GM12878 (cell line): ENCODE data around the gene PTPRQ. TPM values are rescaled to one million over a fixed set of nuclear protein-coding genes. Genes with fewer than 3 reads are reported as not detected.

Source experiments
- ATAC-seq: fragments of 200-7000 bp; cut with Tn5 transposase; 3 replicates; pipeline ENCODE4 v1.9.1; 2020; ENCODE audit warnings: mild to moderate bottlenecking, moderate library complexity
- BruUV-seq: library from RNA; stranded (reverse); fragments of 400-500 nt; replicated peaks from 2 replicates; lab custom pipeline; 2021; lab: Mats Ljungman, UMichigan
- CTCF ChIA-PET: fragments of 300-600 bp; sonication (Branson Sonifier 250); formaldehyde crosslinking; extraction: SDS; loops from one replicate; lab custom pipeline; 2021; ENCODE audit warnings: inconsistent platforms; lab: Yijun Ruan, JAX
- POLR2A ChIA-PET: fragments of 350-600 bp; formaldehyde crosslinking; extraction: SDS; loops from one replicate; lab custom pipeline; 2021; ENCODE audit warnings: inconsistent platforms; lab: Charles Lee
- RAD21 ChIA-PET: fragments of 300-600 bp; sonication (Branson Sonifier 250); formaldehyde crosslinking; loops from one replicate; lab custom pipeline; 2023; ENCODE audit warnings: antibody characterized with exemption; ENCODE audit not compliant: unreplicated experiment; lab: Charles Lee
- SMC1A ChIA-PET: fragments of 300-600 bp; sonication (Branson Sonifier 250); formaldehyde crosslinking; loops from one replicate; lab custom pipeline; 2023; ENCODE audit not compliant: unreplicated experiment, uncharacterized antibody; lab: Charles Lee
- DNase-seq: peaks from one replicate; pipeline ENCODE4 v3.0.0-alpha.2; 2011; ENCODE audit warnings: low read depth, low spot score
- FAIRE-seq: peaks from 3 replicates; lab custom pipeline; 2011; peaks lifted over from hg19 to GRCh38; lab: Jason Lieb, UNC
- H2AFZ ChIP-seq: 2 replicates; pipeline ENCODE4 v1.6.0; 2011; ENCODE audit warnings: low read depth, low read length, control low read depth; ENCODE audit not compliant: control insufficient read depth
- H3K27ac ChIP-seq: 2 replicates; pipeline ENCODE4 v1.5.1; 2011; ENCODE audit warnings: control low read depth; ENCODE audit not compliant: control insufficient read depth, insufficient read depth
- H3K27me3 ChIP-seq, 2 experiments: replicated peaks in 1 of 2; 2 replicates each; pipeline versions ENCODE4 v1.6.0 to v1.6.1; 2011; ENCODE audit warnings: low read length in 1 of 2; ENCODE audit not compliant: control insufficient read depth in 2 of 2, insufficient read depth in 2 of 2
- H3K36me3 ChIP-seq, 2 experiments: 2 replicates each; pipeline ENCODE4 v1.5.1; 2011; ENCODE audit warnings: low read length in 1 of 2; ENCODE audit not compliant: control insufficient read depth in 2 of 2, insufficient read depth in 2 of 2
- H3K4me1 ChIP-seq: 2 replicates; pipeline ENCODE4 v1.6.1; 2011; ENCODE audit warnings: mild to moderate bottlenecking, low read length, moderate library complexity, mixed read lengths; ENCODE audit not compliant: control insufficient read depth, insufficient read depth
- H3K4me2 ChIP-seq: 2 replicates; pipeline ENCODE4 v1.6.0; 2011; ENCODE audit warnings: control low read depth; ENCODE audit not compliant: control insufficient read depth, insufficient read depth
- H3K4me3 ChIP-seq: fragments of 200-600 bp; sonication (generic); 2 replicates; pipeline ENCODE4 v1.5.1; 2016
- H3K79me2 ChIP-seq: 2 replicates; pipeline ENCODE4 v1.6.0; 2011; ENCODE audit warnings: low read length; ENCODE audit not compliant: control insufficient read depth, insufficient read depth
- H3K9ac ChIP-seq: 2 replicates; pipeline ENCODE4 v1.8.0; 2011; ENCODE audit warnings: low read length, control low read depth, mixed read lengths; ENCODE audit not compliant: control insufficient read depth, insufficient read depth
- H3K9me3 ChIP-seq: replicated peaks from 3 replicates; pipeline ENCODE4 v1.5.1; 2011; ENCODE audit warnings: mild to moderate bottlenecking, low read length; ENCODE audit not compliant: control insufficient read depth, insufficient read depth
- H4K20me1 ChIP-seq: 2 replicates; pipeline ENCODE4 v1.6.0; 2011; ENCODE audit not compliant: control insufficient read depth, insufficient read depth
- BMI1 ChIP-seq: fragments of 450-650 bp; IDR thresholded peaks from 2 replicates; pipeline ENCODE4 v1.6.1; 2016; ENCODE audit warnings: mild to moderate bottlenecking, moderate library complexity, borderline replicate concordance
- BRCA1 ChIP-seq: IDR thresholded peaks from 2 replicates; pipeline ENCODE4 v1.6.1; 2011; ENCODE audit warnings: low read depth, low read length, improper control_type of control experiment
- RAD21 ChIP-seq: IDR thresholded peaks from 2 replicates; pipeline ENCODE4 v1.6.1; 2011; ENCODE audit warnings: mild to moderate bottlenecking, low read depth, low read length, moderate library complexity; ENCODE audit not compliant: insufficient read depth
- RBBP5 ChIP-seq: fragments of 200-600 bp; sonication (generic); conservative IDR thresholded peaks from 2 replicates; pipeline ENCODE4 v1.6.1; 2016
- SMAD1 ChIP-seq: fragments of 450-650 bp; IDR thresholded peaks from 2 replicates; pipeline ENCODE4 v1.6.1; 2018; ENCODE audit warnings: mild to moderate bottlenecking, low read depth; ENCODE audit not compliant: partially characterized antibody
- ZSCAN29 ChIP-seq: fragments of 450-650 bp; IDR thresholded peaks from 2 replicates; pipeline ENCODE4 v1.6.1; 2017; ENCODE audit warnings: mild to moderate bottlenecking, moderate library complexity
- WGBS: methylation state at CpG from one replicate; pipeline ENCODE4 v1.1.6; 2016; ENCODE audit warnings: low lambda C conversion rate; ENCODE audit not compliant: insufficient replicate concordance, insufficient coverage; ENCODE audit errors: missing lambda C conversion rate; 5-methylcytosine and 5-hydroxymethylcytosine counted together
- in situ Hi-C: fragments of 300-500 bp; cut with MboI; formaldehyde crosslinking; loops from 9 replicates; pipeline ENCODE4 v1.14.3; 2018; ENCODE audit warnings: mixed read lengths
- intact Hi-C: fragments of 100-400 bp; cut with micrococcal nuclease; formaldehyde crosslinking; loops from one replicate; pipeline ENCODE4 v1.14.2; 2022; ENCODE audit not compliant: unreplicated experiment
- polyA plus RNA-seq, 11 experiments: library from polyadenylated mRNA; depleted of rRNA in 4 of 11; unstranded in 6 of 11; stranded (reverse) in 5 of 11; fragments of >200 nt; fragmentation: Nextera tagmentation in 4 of 11; fragmentation: Illumina TruSeq in 1 of 11; extraction: Ambion mirVana in 4 of 11; extraction: Trizol in 1 of 11; gene quantifications; 1 replicate in 1 of 11; 2 replicates in 10 of 11; pipeline versions ENCODE4 v1.2.1 to v1.2.3, GENCODE V29; 2011 to 2016; ENCODE audit warnings: inconsistent platforms in 2 of 11, missing spikeins in 2 of 11, low read depth in 1 of 11
- total RNA-seq, 4 experiments: library from RNA; depleted of rRNA in 3 of 4; stranded (reverse); fragments of >200 nt in 3 of 4; fragmentation: Illumina TruSeq in 1 of 4; extraction: Trizol in 1 of 4; gene quantifications; 2 replicates each; pipeline versions ENCODE4 v1.2.1 to v1.2.3, GENCODE V29; 2013 to 2021
- TF ChIP-seq, protein P1 (sequence below): fragments of 450-650 bp; IDR thresholded peaks from 2 replicates; pipeline ENCODE4 v1.6.1; 2017; ENCODE audit warnings: mild to moderate bottlenecking, low read depth, inconsistent platforms; ENCODE audit not compliant: poor library complexity, severe bottlenecking
- TF ChIP-seq, protein P2 (sequence below), 3 experiments: IDR thresholded peaks in 2 of 3; conservative IDR thresholded peaks in 1 of 3; 2 replicates each; pipeline ENCODE4 v1.5.1; 2011; ENCODE audit warnings: low read depth in 3 of 3, low read length in 3 of 3, mild to moderate bottlenecking in 3 of 3, control low read depth in 2 of 3, moderate library complexity in 2 of 3, inconsistent platforms in 1 of 3, mixed read lengths in 1 of 3; ENCODE audit not compliant: control insufficient read depth in 2 of 3, insufficient read depth in 1 of 3; ENCODE audit errors: extremely low read depth in 1 of 3

PTPRQ gene
- total and polyA plus RNA-seq, 10 of the 15 experiments (the other 5 are each of a cell fraction or from before 2014, with no cell fraction given) = 0.01 TPM; not detected in 9

DNA sequence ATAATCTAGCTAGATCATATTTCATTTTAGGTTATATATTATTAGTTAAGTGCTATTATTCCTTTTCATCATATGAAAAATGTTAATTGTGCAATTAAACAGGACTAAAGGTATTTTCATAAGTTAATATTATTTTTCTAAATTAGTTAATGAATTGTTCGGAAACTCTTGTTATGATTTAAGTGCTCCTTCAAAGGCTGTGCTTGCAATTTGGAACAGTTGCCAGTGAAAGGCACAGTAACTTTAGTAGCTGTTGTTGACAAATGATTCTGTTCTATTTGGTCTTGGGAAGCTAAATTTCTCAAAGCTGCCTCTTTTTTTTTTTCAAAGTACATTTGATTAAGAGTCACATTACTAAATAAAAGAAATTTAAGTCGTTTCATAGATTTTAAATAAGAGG, 40.7 kb downstream of the PTPRQ start (continued):
- TF ChIP-seq RBBP5 (no peak), RAD21 (no peak), ZSCAN29 (no peak), BRCA1 (no peak), BMI1 (no peak)
- TF ChIP-seq, protein P1, sequence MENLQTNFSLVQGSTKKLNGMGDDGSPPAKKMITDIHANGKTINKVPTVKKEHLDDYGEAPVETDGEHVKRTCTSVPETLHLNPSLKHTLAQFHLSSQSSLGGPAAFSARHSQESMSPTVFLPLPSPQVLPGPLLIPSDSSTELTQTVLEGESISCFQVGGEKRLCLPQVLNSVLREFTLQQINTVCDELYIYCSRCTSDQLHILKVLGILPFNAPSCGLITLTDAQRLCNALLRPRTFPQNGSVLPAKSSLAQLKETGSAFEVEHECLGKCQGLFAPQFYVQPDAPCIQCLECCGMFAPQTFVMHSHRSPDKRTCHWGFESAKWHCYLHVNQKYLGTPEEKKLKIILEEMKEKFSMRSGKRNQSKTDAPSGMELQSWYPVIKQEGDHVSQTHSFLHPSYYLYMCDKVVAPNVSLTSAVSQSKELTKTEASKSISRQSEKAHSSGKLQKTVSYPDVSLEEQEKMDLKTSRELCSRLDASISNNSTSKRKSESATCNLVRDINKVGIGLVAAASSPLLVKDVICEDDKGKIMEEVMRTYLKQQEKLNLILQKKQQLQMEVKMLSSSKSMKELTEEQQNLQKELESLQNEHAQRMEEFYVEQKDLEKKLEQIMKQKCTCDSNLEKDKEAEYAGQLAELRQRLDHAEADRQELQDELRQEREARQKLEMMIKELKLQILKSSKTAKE = no peak
- TF ChIP-seq, protein P2, sequence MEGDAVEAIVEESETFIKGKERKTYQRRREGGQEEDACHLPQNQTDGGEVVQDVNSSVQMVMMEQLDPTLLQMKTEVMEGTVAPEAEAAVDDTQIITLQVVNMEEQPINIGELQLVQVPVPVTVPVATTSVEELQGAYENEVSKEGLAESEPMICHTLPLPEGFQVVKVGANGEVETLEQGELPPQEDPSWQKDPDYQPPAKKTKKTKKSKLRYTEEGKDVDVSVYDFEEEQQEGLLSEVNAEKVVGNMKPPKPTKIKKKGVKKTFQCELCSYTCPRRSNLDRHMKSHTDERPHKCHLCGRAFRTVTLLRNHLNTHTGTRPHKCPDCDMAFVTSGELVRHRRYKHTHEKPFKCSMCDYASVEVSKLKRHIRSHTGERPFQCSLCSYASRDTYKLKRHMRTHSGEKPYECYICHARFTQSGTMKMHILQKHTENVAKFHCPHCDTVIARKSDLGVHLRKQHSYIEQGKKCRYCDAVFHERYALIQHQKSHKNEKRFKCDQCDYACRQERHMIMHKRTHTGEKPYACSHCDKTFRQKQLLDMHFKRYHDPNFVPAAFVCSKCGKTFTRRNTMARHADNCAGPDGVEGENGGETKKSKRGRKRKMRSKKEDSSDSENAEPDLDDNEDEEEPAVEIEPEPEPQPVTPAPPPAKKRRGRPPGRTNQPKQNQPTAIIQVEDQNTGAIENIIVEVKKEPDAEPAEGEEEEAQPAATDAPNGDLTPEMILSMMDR (IDR thresholded peaks at IDR 0.05 in 2 of 3, conservative IDR thresholded peaks at IDR 0.05 in 1 of 3; ENCODE audit: control insufficient read depth in 2 of 3, extremely low read depth in 1 of 3, insufficient read depth in 1 of 3, low read depth in 3 of 3, low read length in 3 of 3) = no peak

DNA sequence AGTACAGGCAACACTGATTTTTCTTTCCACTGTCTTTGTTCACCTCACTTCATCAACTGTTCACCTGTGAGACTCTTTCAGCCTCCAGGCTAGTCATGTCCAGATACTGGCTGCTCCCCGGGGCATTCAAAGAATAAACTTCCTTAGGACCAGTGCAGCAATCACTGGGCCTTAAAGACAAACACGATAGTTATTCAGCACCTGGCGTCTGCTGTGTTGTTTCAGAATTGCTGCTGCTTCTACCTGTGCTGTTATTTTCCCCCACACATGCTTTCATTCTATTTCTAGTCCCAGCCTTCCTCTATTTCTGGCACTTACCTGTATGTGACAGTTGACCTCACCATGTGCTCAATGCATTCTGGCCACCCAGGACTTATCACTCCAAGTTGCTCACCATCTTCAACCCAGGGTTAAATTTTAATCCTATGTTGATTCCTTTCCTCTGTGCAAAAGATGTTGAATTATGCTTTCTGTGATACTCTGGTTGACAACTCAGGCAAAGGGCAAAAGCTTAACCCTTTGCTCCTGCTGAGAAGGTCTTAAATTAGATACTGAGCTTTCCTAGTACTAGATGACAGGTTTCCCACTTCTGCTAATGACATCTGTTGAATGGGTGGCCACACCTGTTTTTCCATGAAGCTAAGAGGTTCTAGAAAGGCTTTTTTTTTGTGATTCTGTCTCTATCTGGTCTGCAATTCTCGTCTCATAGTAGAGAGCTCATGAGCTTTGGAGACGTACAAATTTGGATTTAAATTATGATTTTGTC, 41.4 kb downstream of the PTPRQ start:
- no peak overlapping the region for H3K4me2 ChIP-seq
- FAIRE-seq = no peak
- no TSS peak for BruUV-seq
- no peaks in the 10 kb centered on the region for H3K36me3 ChIP-seq
- 2% methylated on average over 4 of the region's 5 CpGs for WGBS
- in situ Hi-C loops = no loop called here
- H3K4me1 ChIP-seq = no peaks in the 10 kb centered on the region
- CTCF ChIA-PET = interaction anchor here (0.5 to 1.0 kb wide), 2 partner anchors 112 to 332 kb away, joined by 3 read pairs; no protein-coding TSS in a partner anchor
- DNase-seq = no peak
- no peak for TF ChIP-seq SMAD1
- POLR2A ChIA-PET = no interaction called here
- H2AFZ ChIP-seq = no peak overlapping the region
- intact Hi-C loops = no loop called here
- no peak overlapping the region for H3K27ac ChIP-seq
- H3K27me3 ChIP-seq = no peaks in the 10 kb centered on the region
- RAD21 ChIA-PET = no interaction called here
- no peaks in the 10 kb centered on the region for H4K20me1 ChIP-seq
- H3K9me3 ChIP-seq = no peaks in the 10 kb centered on the region
- SMC1A ChIA-PET = interaction anchor here (0.9 kb wide), 1 partner anchor 11 kb away, joined by 5 read pairs; no protein-coding TSS in a partner anchor
- no peak for ATAC-seq
- H3K9ac ChIP-seq = no peak overlapping the region
- H3K4me3 ChIP-seq = no peak overlapping the region
- H3K79me2 ChIP-seq = no peaks in the 10 kb centered on the region
